K562 (cell line): ENCODE results near the gene LRRK1.

ENCODE experiments used
- CREB1 ChIP-seq, 2 experiments: sonication (generic) in 1 of 2; formaldehyde crosslinking in 1 of 2; IDR thresholded peaks; 2 replicates each; pipeline versions ENCODE4 v1.6.1 to v1.8.0; 2012 to 2022; ENCODE audit warnings: inconsistent platforms in 1 of 2, mild to moderate bottlenecking in 1 of 2, missing genetic modification reagents in 1 of 2, moderate library complexity in 1 of 2
- EZH2 ChIP-seq: IDR thresholded peaks from 2 replicates; pipeline ENCODE4 v1.6.1; 2012; ENCODE audit warnings: low read depth, mild to moderate bottlenecking, inconsistent platforms, low read length, borderline replicate concordance
- GTF2A2 ChIP-seq: IDR thresholded peaks from 2 replicates; pipeline ENCODE4 v1.6.1; 2016; ENCODE audit warnings: mild to moderate bottlenecking, missing genetic modification characterization, missing compliant biosample characterization
- MYBL2 ChIP-seq, 2 experiments: fragments of 450-650 bp in 1 of 2; sonication (generic) in 1 of 2; formaldehyde crosslinking in 1 of 2; IDR thresholded peaks; 2 replicates each; pipeline versions ENCODE4 v1.6.1 to v1.8.1; 2017 to 2022; ENCODE audit warnings: borderline replicate concordance in 1 of 2, inconsistent platforms in 1 of 2, low read depth in 1 of 2, mild to moderate bottlenecking in 1 of 2, missing genetic modification reagents in 1 of 2, moderate library complexity in 1 of 2
- SMARCB1 ChIP-seq: IDR thresholded peaks from 2 replicates; pipeline ENCODE4 v1.6.1; 2011; ENCODE audit warnings: improper control_type of control experiment, low read depth; ENCODE audit not compliant: insufficient read length
- TRIM24 ChIP-seq, 2 experiments: fragments of 450-650 bp; IDR thresholded peaks; 2 replicates each; pipeline ENCODE4 v1.6.1; 2016
- TF ChIP-seq, protein P1 (sequence below), 3 experiments: IDR thresholded peaks in 2 of 3; conservative IDR thresholded peaks in 1 of 3; 2 replicates each; pipeline ENCODE4 v1.5.1; 2011 to 2012; ENCODE audit warnings: low read length in 3 of 3, mild to moderate bottlenecking in 3 of 3, control low read depth in 2 of 3, improper control_type of control experiment in 1 of 3, inconsistent platforms in 1 of 3, low read depth in 1 of 3, mixed read lengths in 1 of 3, moderate library complexity in 1 of 3; ENCODE audit not compliant: insufficient read depth in 2 of 3

GRCh38 chr15:101022876-101023275, 103.7 kb downstream of the LRRK1 start:
- TF ChIP-seq MYBL2 (IDR thresholded peaks at IDR 0.05; ENCODE audit: low read depth), result no peak
- no peak for TF ChIP-seq MYBL2 (CRISPR knock-in tag; IDR thresholded peaks at IDR 0.05; ENCODE audit: borderline replicate concordance)
- no peak for TF ChIP-seq GTF2A2
- TF ChIP-seq, protein P1, sequence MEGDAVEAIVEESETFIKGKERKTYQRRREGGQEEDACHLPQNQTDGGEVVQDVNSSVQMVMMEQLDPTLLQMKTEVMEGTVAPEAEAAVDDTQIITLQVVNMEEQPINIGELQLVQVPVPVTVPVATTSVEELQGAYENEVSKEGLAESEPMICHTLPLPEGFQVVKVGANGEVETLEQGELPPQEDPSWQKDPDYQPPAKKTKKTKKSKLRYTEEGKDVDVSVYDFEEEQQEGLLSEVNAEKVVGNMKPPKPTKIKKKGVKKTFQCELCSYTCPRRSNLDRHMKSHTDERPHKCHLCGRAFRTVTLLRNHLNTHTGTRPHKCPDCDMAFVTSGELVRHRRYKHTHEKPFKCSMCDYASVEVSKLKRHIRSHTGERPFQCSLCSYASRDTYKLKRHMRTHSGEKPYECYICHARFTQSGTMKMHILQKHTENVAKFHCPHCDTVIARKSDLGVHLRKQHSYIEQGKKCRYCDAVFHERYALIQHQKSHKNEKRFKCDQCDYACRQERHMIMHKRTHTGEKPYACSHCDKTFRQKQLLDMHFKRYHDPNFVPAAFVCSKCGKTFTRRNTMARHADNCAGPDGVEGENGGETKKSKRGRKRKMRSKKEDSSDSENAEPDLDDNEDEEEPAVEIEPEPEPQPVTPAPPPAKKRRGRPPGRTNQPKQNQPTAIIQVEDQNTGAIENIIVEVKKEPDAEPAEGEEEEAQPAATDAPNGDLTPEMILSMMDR (IDR thresholded peaks at IDR 0.05 in 2 of 3, conservative IDR thresholded peaks at IDR 0.05 in 1 of 3; ENCODE audit: insufficient read depth in 2 of 3, low read depth in 1 of 3, low read length in 3 of 3), result no peak
- TF ChIP-seq TRIM24 (IDR thresholded peaks at IDR 0.05), result no peak
- no peak for TF ChIP-seq CREB1 (IDR thresholded peaks at IDR 0.05)
- no peak for TF ChIP-seq CREB1 (CRISPR knock-in tag; IDR thresholded peaks at IDR 0.05)
- TF ChIP-seq SMARCB1, result no peak
- no peak for TF ChIP-seq EZH2
